CD4-positive, alpha-beta T cell (primary cell): Measurements from ENCODE around the gene TAS1R2. TPM values are rescaled to one million over a fixed set of nuclear protein-coding genes. Genes with fewer than 3 reads are reported as not detected.

Experiments
- ATAC-seq: fragments of 200-7000 bp; cut with Tn5 transposase; one replicate; pipeline ENCODE4 v1.10.0; 2022; ENCODE audit warnings: mild to moderate bottlenecking; ENCODE audit not compliant: poor library complexity
- CTCF ChIA-PET: fragments of 350-600 bp; sonication (Branson Sonifier 250); formaldehyde crosslinking; loops from one replicate; lab custom pipeline; 2021; ENCODE audit warnings: antibody characterized with exemption, inconsistent platforms; lab: Charles Lee
- POLR2A ChIA-PET: fragments of 350-600 bp; sonication (Branson Sonifier 250); formaldehyde crosslinking; loops from one replicate; lab custom pipeline; 2021; ENCODE audit warnings: antibody characterized with exemption, inconsistent platforms; lab: Charles Lee
- DNase-seq, 14 experiments: peaks; one replicate each; pipeline ENCODE4 v3.0.0-alpha.2; 2013 to 2020; ENCODE audit warnings: mixed read lengths in 2 of 14
- H3K27ac ChIP-seq, 2 donors: one replicate each; pipeline versions ENCODE4 v1.5.1 to v1.7.0; 2013; ENCODE audit warnings: low read length in 2 of 2, low read depth in 1 of 2, mild to moderate bottlenecking in 1 of 2
- H3K27me3 ChIP-seq, 2 experiments: 1 replicate in 1 of 2; 2 replicates in 1 of 2; pipeline versions ENCODE4 v1.6.1 to v1.7.0; 2013; ENCODE audit warnings: low read length in 2 of 2, control low read depth in 1 of 2, mild to moderate bottlenecking in 1 of 2, moderate library complexity in 1 of 2; ENCODE audit not compliant: insufficient read depth in 2 of 2, control insufficient read depth in 1 of 2
- H3K36me3 ChIP-seq: one replicate; pipeline ENCODE4 v1.6.1; 2013; ENCODE audit warnings: low read length, control low read depth; ENCODE audit not compliant: insufficient read depth
- H3K4me1 ChIP-seq: one replicate; pipeline ENCODE4 v1.6.1; 2013; ENCODE audit warnings: low read length, control low read depth; ENCODE audit not compliant: insufficient read depth
- H3K4me3 ChIP-seq: one replicate; pipeline ENCODE4 v1.5.1; 2013; ENCODE audit warnings: mild to moderate bottlenecking, low read length, moderate library complexity
- H3K9me3 ChIP-seq, 2 experiments: 1 replicate in 1 of 2; 2 replicates in 1 of 2; pipeline versions ENCODE4 v1.6.1 to v1.7.0; 2013; ENCODE audit warnings: low read length in 2 of 2, mild to moderate bottlenecking in 2 of 2, control low read depth in 1 of 2, moderate library complexity in 1 of 2; ENCODE audit not compliant: control insufficient read depth in 1 of 2, insufficient read depth in 1 of 2
- H3K27ac Mint-ChIP-seq: one replicate; pipeline ENCODE4 v1.8.0; 2020; ENCODE audit warnings: mixed read lengths
- H3K27me3 Mint-ChIP-seq: one replicate; pipeline ENCODE4 v1.8.0; 2021; ENCODE audit warnings: mixed read lengths
- H3K36me3 Mint-ChIP-seq: one replicate; pipeline ENCODE4 v1.8.0; 2021; ENCODE audit warnings: low read depth, mixed read lengths
- H3K4me1 Mint-ChIP-seq: one replicate; pipeline ENCODE4 v1.8.0; 2021; ENCODE audit warnings: low read depth, mixed read lengths
- H3K4me3 Mint-ChIP-seq: one replicate; pipeline ENCODE4 v1.8.0; 2020; ENCODE audit warnings: mild to moderate bottlenecking, mixed read lengths
- H3K9me3 Mint-ChIP-seq: one replicate; pipeline ENCODE4 v1.8.0; 2020; ENCODE audit warnings: mixed read lengths
- CTCF ChIP-seq: fragments of 200-600 bp; IDR thresholded peaks from one replicate; pipeline ENCODE4 v1.8.0; 2022; ENCODE audit warnings: antibody characterized with exemption, mild to moderate bottlenecking
- intact Hi-C, 2 experiments: fragments of 100-400 bp; cut with DNase I in 1 of 2; cut with micrococcal nuclease in 1 of 2; formaldehyde crosslinking; loops; one replicate each; pipeline versions ENCODE4 v1.15.1 to v1.9.0; 2023 to 2025; cut with DNase I, micrococcal nuclease
- total RNA-seq, 174 experiments: library from RNA in 2 of 174; stranded (reverse) in 2 of 174; gene quantifications; one replicate each; pipeline ENCODE4 v1.2.3 and lab custom pipeline; 2021 to 2026

The TAS1R2 gene
- total RNA-seq, 2 experiments from 2014 or later, result not detected

GRCh38 chr1:18869847-18870594 is 10.6 kb upstream of the TAS1R2 start:
- no peak for TF ChIP-seq CTCF

GRCh38 chr1:18868801-18869424 is 9.5 kb upstream of the TAS1R2 start:
- H3K4me3 Mint-ChIP-seq, result no peak overlapping the region
- no peak overlapping the region for H3K27ac Mint-ChIP-seq
- ChIA-PET CTCF (no interaction called here), POLR2A (no interaction called here)
- H3K27me3 Mint-ChIP-seq, result no peaks in the 10 kb centered on the region
- Histone ChIP-seq H3K36me3 (no peaks in the 10 kb centered on the region), H3K4me3 (no peak overlapping the region), H3K4me1 (no peaks in the 10 kb centered on the region), H3K9me3 (no peaks in the 10 kb centered on the region), H3K27me3 (peaks cover 0 to 6% of the 10 kb centered on the region in 2 experiments), H3K27ac (no peak overlapping the region)
- TF ChIP-seq CTCF, result no peak
- DNase-seq (no peak), ATAC-seq (no peak)
- H3K36me3 Mint-ChIP-seq, result no peaks in the 10 kb centered on the region
- H3K4me1 Mint-ChIP-seq, result no peaks in the 10 kb centered on the region
- H3K9me3 Mint-ChIP-seq, result no peaks in the 10 kb centered on the region
- intact Hi-C loops, result no loop called here

More at GRCh38 chr1:18869847-18870594, 10.6 kb upstream of the TAS1R2 start:
- no peak overlapping the region for H3K4me3 Mint-ChIP-seq
- H3K9me3 ChIP-seq, result no peaks in the 10 kb centered on the region
- ATAC-seq (no peak), DNase-seq (no peak)
- H3K27me3 ChIP-seq, result peaks cover 0 to 6% of the 10 kb centered on the region in 2 experiments
- intact Hi-C loops, result no loop called here
- no peak overlapping the region for H3K4me3 ChIP-seq
- no peak overlapping the region for H3K27ac ChIP-seq
- no peaks in the 10 kb centered on the region for H3K4me1 ChIP-seq
- H3K4me1 Mint-ChIP-seq, result no peaks in the 10 kb centered on the region
- H3K36me3 Mint-ChIP-seq, result no peaks in the 10 kb centered on the region
- no peaks in the 10 kb centered on the region for H3K9me3 Mint-ChIP-seq
- CTCF ChIA-PET, result no interaction called here
- POLR2A ChIA-PET, result no interaction called here
- H3K27ac Mint-ChIP-seq, result no peak overlapping the region
- no peaks in the 10 kb centered on the region for H3K36me3 ChIP-seq
- H3K27me3 Mint-ChIP-seq, result no peaks in the 10 kb centered on the region

GRCh38 chr1:18868354-18868753 is 8.9 kb upstream of the TAS1R2 start:
- no peaks in the 10 kb centered on the region for H3K36me3 ChIP-seq
- intact Hi-C loops, result no loop called here
- no peak overlapping the region for H3K27ac Mint-ChIP-seq
- no peak for DNase-seq
- H3K9me3 ChIP-seq, result no peaks in the 10 kb centered on the region
- no peak for ATAC-seq
- no peaks in the 10 kb centered on the region for H3K36me3 Mint-ChIP-seq
- H3K4me3 Mint-ChIP-seq, result no peak overlapping the region
- H3K4me1 Mint-ChIP-seq, result no peaks in the 10 kb centered on the region
- no peak overlapping the region for H3K4me3 ChIP-seq
- no peaks in the 10 kb centered on the region for H3K27me3 Mint-ChIP-seq
- peaks cover 0 to 6% of the 10 kb centered on the region in 2 experiments for H3K27me3 ChIP-seq
- H3K4me1 ChIP-seq, result no peaks in the 10 kb centered on the region
- no peak overlapping the region for H3K27ac ChIP-seq
- ChIA-PET CTCF (no interaction called here), POLR2A (no interaction called here)
- no peaks in the 10 kb centered on the region for H3K9me3 Mint-ChIP-seq
- TF ChIP-seq CTCF, result no peak
